Keratinocyte (primary cell): ENCODE data around the gene NIT2. TPM values are rescaled to one million over a fixed set of nuclear protein-coding genes. Genes with fewer than 3 reads are reported as not detected.
"Not testable (repeated sequence)": the region's sequence is repeated elsewhere in the genome, so short reads cannot be mapped to it uniquely, and the experiment has no call there.

ENCODE experiments used
- DNase-seq: peaks from one replicate; pipeline ENCODE4 v3.0.0-alpha.2; 2011; ENCODE audit warnings: low read depth, missing footprints, low spot score
- FAIRE-seq: peaks from 2 replicates; lab custom pipeline; 2011; peaks lifted over from hg19 to GRCh38; lab: Jason Lieb, UNC
- H2AFZ ChIP-seq: 2 replicates; pipeline ENCODE4 v1.6.0; 2012; ENCODE audit warnings: low read length, control low read depth, inconsistent platforms; ENCODE audit not compliant: control insufficient read depth
- H3K27ac ChIP-seq: 2 replicates; pipeline ENCODE4 v1.5.1; 2011; ENCODE audit warnings: low read length; ENCODE audit not compliant: control insufficient read depth, insufficient read depth
- H3K27me3 ChIP-seq: 3 replicates; pipeline ENCODE4 v1.6.0; 2011; ENCODE audit warnings: low read length; ENCODE audit not compliant: control insufficient read depth, insufficient read depth; ENCODE audit errors: extremely low read depth
- H3K36me3 ChIP-seq, 2 experiments: 2 replicates in 1 of 2; 3 replicates in 1 of 2; pipeline ENCODE4 v1.5.1; 2011; ENCODE audit warnings: low read length in 2 of 2, mild to moderate bottlenecking in 1 of 2; ENCODE audit not compliant: control insufficient read depth in 2 of 2, insufficient read depth in 2 of 2; ENCODE audit errors: extremely low read depth in 1 of 2
- H3K4me1 ChIP-seq: 3 replicates; pipeline ENCODE4 v1.5.1; 2011; ENCODE audit warnings: low read length; ENCODE audit not compliant: control insufficient read depth, insufficient read depth; ENCODE audit errors: extremely low read depth
- H3K4me2 ChIP-seq: 3 replicates; pipeline ENCODE4 v1.6.0; 2011; ENCODE audit warnings: low read depth, low read length; ENCODE audit not compliant: control insufficient read depth, insufficient read depth; ENCODE audit errors: extremely low read depth
- H3K4me3 ChIP-seq, 3 experiments: fragments of 200-600 bp in 1 of 3; sonication (generic) in 1 of 3; 2 replicates in 2 of 3; 3 replicates in 1 of 3; pipeline ENCODE4 v1.5.1; 2011 to 2016; ENCODE audit warnings: low read length in 3 of 3, mild to moderate bottlenecking in 3 of 3, control low read depth in 2 of 3, inconsistent platforms in 1 of 3, low read depth in 1 of 3, mixed read lengths in 1 of 3, mixed run types in 1 of 3, moderate library complexity in 1 of 3; ENCODE audit not compliant: control insufficient read depth in 2 of 3, insufficient read depth in 2 of 3; ENCODE audit errors: extremely low read depth in 1 of 3
- H3K79me2 ChIP-seq: 2 replicates; pipeline ENCODE4 v1.6.0; 2012; ENCODE audit warnings: low read length; ENCODE audit not compliant: control insufficient read depth, insufficient read depth
- H3K9ac ChIP-seq: 3 replicates; pipeline ENCODE4 v1.6.0; 2011; ENCODE audit warnings: low read length; ENCODE audit not compliant: control insufficient read depth, insufficient read depth; ENCODE audit errors: extremely low read depth
- H3K9me1 ChIP-seq: 3 replicates; pipeline ENCODE4 v1.6.0; 2011; ENCODE audit warnings: low read length; ENCODE audit not compliant: control insufficient read depth, insufficient read depth; ENCODE audit errors: extremely low read depth
- H3K9me3 ChIP-seq: 2 replicates; pipeline ENCODE4 v1.5.1; 2012; ENCODE audit warnings: low read depth, low read length; ENCODE audit not compliant: control insufficient read depth
- H4K20me1 ChIP-seq: 3 replicates; pipeline ENCODE4 v1.6.0; 2011; ENCODE audit warnings: low read length; ENCODE audit not compliant: control insufficient read depth, insufficient read depth; ENCODE audit errors: extremely low read depth
- CTCF ChIP-seq, 3 experiments: IDR thresholded peaks in 1 of 3; conservative IDR thresholded peaks in 1 of 3; optimal IDR thresholded peaks in 1 of 3; 2 replicates in 2 of 3; 3 replicates in 1 of 3; pipeline versions ENCODE3 to v1.5.1; 2011; ENCODE audit warnings: low read length in 3 of 3, mild to moderate bottlenecking in 3 of 3, moderate library complexity in 2 of 3, control low read depth in 1 of 3, inconsistent platforms in 1 of 3; ENCODE audit not compliant: insufficient read depth in 2 of 3; ENCODE audit errors: extremely low read depth in 1 of 3
- EZH2 ChIP-seq: IDR thresholded peaks from one replicate; pipeline ENCODE4 v1.6.1; 2012; ENCODE audit warnings: inconsistent platforms, mild to moderate bottlenecking, low read length, moderate library complexity
- dilution Hi-C: fragments of 300-500 bp; cut with MboI; formaldehyde crosslinking; loops from one replicate; pipeline ENCODE4 v1.7.0; 2020; ENCODE audit warnings: low sequenced_read_pairs; ENCODE audit not compliant: extremely low pct_ligation_motif_present
- polyA plus RNA-seq, 5 experiments: library from polyadenylated mRNA; depleted of rRNA in 3 of 5; stranded (reverse) in 3 of 5; stranded (forward) in 1 of 5; unstranded in 1 of 5; fragments of >200 nt; gene quantifications; 1 replicate in 1 of 5; 2 replicates in 3 of 5; 3 replicates in 1 of 5; pipeline versions ENCODE4 v1.2.1 to v1.2.3, GENCODE V29; 2011 to 2012; ENCODE audit warnings: missing spikeins in 2 of 5, low read depth in 1 of 5, low replicate concordance in 1 of 5

NIT2 gene
- polyA plus RNA-seq, 1 donor (not counting 4 experiments of a cell fraction or from before 2014, with no cell fraction given) = 118 TPM

GRCh38 chr3:100324044-100324443 is 10.5 kb upstream of the NIT2 start:
- Histone ChIP-seq H2AFZ (no peak overlapping the region), H3K27ac (no peak overlapping the region), H4K20me1 (no peaks in the 10 kb centered on the region), H3K9me3 (no peaks in the 10 kb centered on the region), H3K4me1 (no peaks in the 10 kb centered on the region), H3K36me3 (peaks cover 0 to 2% of the 10 kb centered on the region in 2 experiments), H3K27me3 (no peaks in the 10 kb centered on the region), H3K79me2 (no peaks in the 10 kb centered on the region), H3K9me1 (no peaks in the 10 kb centered on the region), H3K9ac (no peak overlapping the region), H3K4me3 (no peak overlapping the region), H3K4me2 (no peak overlapping the region)
- FAIRE-seq (no peak), DNase-seq (no peak)
- no peak for TF ChIP-seq EZH2
- TF ChIP-seq CTCF (optimal IDR thresholded peaks at IDR 0.05 in 1 of 3, IDR thresholded peaks at IDR 0.05 in 1 of 3, conservative IDR thresholded peaks at IDR 0.05 in 1 of 3; ENCODE audit: extremely low read depth in 1 of 3, insufficient read depth in 2 of 3, low read length in 3 of 3) = no peak
- dilution Hi-C loops = no loop called here

GRCh38 chr3:100325827-100326226 is 8.7 kb upstream of the NIT2 start:
- peaks cover 0 to 2% of the 10 kb centered on the region in 2 experiments for H3K36me3 ChIP-seq

GRCh38 chr3:100327377-100327776 is 7.2 kb upstream of the NIT2 start:
- H3K27me3 ChIP-seq, H3K9ac ChIP-seq, FAIRE-seq, DNase-seq, H3K4me3 ChIP-seq, H3K9me1 ChIP-seq, H3K9me3 ChIP-seq, H2AFZ ChIP-seq, H3K36me3 ChIP-seq, H4K20me1 ChIP-seq, H3K79me2 ChIP-seq, H3K4me2 ChIP-seq, dilution Hi-C loops, H3K27ac ChIP-seq, H3K4me1 ChIP-seq: not testable (repeated sequence)

More at GRCh38 chr3:100325827-100326226, 8.7 kb upstream of the NIT2 start:
- no peak for FAIRE-seq
- Histone ChIP-seq H3K4me2 (no peak overlapping the region), H2AFZ (no peak overlapping the region), H4K20me1 (no peaks in the 10 kb centered on the region), H3K27me3 (no peaks in the 10 kb centered on the region), H3K9ac (no peak overlapping the region), H3K9me3 (no peaks in the 10 kb centered on the region), H3K4me3 (no peak overlapping the region), H3K4me1 (no peaks in the 10 kb centered on the region), H3K9me1 (no peaks in the 10 kb centered on the region), H3K79me2 (no peaks in the 10 kb centered on the region), H3K27ac (no peak overlapping the region)
- TF ChIP-seq EZH2 = no peak
- no peak for TF ChIP-seq CTCF (optimal IDR thresholded peaks at IDR 0.05 in 1 of 3, IDR thresholded peaks at IDR 0.05 in 1 of 3, conservative IDR thresholded peaks at IDR 0.05 in 1 of 3; ENCODE audit: extremely low read depth in 1 of 3, insufficient read depth in 2 of 3, low read length in 3 of 3)
- DNase-seq = no peak
- dilution Hi-C loops = no loop called here
